Left lung (tissue), 10 donors: Measurements from ENCODE around the gene SP2. TPM values are rescaled to one million over a fixed set of nuclear protein-coding genes. Genes with fewer than 3 reads are reported as not detected.
"Not testable (repeated sequence)": the region's sequence is repeated elsewhere in the genome, so short reads cannot be mapped to it uniquely, and the experiment has no call there.

Experiments used
- ATAC-seq: fragments of 200-7000 bp; cut with Tn5 transposase; one replicate; pipeline ENCODE4 v1.9.1; 2020; ENCODE audit warnings: moderate library complexity
- DNase-seq, 4 donors: peaks; one replicate each; pipeline ENCODE4 v3.0.0-alpha.2; 2013 to 2020
- H3K27ac ChIP-seq, 2 donors: fragments of 200-600 bp; sonication (generic) in 1 of 2; one replicate each; pipeline versions ENCODE4 v1.5.0 to v1.8.0; 2020 to 2021
- H3K27me3 ChIP-seq, 2 donors: fragments of 200-600 bp; sonication (generic) in 1 of 2; one replicate each; pipeline versions ENCODE4 v1.5.0 to v1.8.0; 2020 to 2021
- H3K36me3 ChIP-seq, 2 donors: fragments of 200-600 bp; sonication (generic) in 1 of 2; one replicate each; pipeline versions ENCODE4 v1.5.0 to v1.8.0; 2020 to 2021
- H3K4me1 ChIP-seq, 2 donors: fragments of 200-600 bp; one replicate each; pipeline ENCODE4 v1.8.0; 2021
- H3K4me3 ChIP-seq, 2 donors: fragments of 200-600 bp; sonication (generic) in 1 of 2; one replicate each; pipeline versions ENCODE4 v1.5.0 to v1.8.0; 2020 to 2021; ENCODE audit warnings: mild to moderate bottlenecking in 1 of 2
- H3K9me3 ChIP-seq, 2 donors: fragments of 200-600 bp; sonication (generic) in 1 of 2; one replicate each; pipeline versions ENCODE4 v1.5.0 to v1.8.0; 2020 to 2021
- CTCF ChIP-seq, 2 donors: fragments of 200-600 bp; sonication (generic) in 1 of 2; IDR thresholded peaks; one replicate each; pipeline versions ENCODE4 v1.5.0 to v1.8.0; 2021; ENCODE audit warnings: antibody characterized with exemption in 2 of 2
- intact Hi-C, 2 donors: fragments of 100-400 bp; cut with DNase I; formaldehyde crosslinking; loops; one replicate each; pipeline versions ENCODE4 v1.11.2 to v1.14.2; 2022
- polyA plus RNA-seq, 6 donors: library from polyadenylated mRNA; unstranded; fragments of 120-200 nt; gene quantifications; one replicate each; pipeline ENCODE4 v1.2.1, GENCODE V29; 2013; ENCODE audit not compliant: insufficient read length in 6 of 6
- total RNA-seq, 2 donors: library from RNA; stranded (reverse); fragmentation: NEBNext Ultra II Directional; extraction: Animal tissue kit (Norgen Biotek cat#: 25700); gene quantifications; one replicate each; pipeline ENCODE4 v1.2.1, GENCODE V29; 2021
- donor health status: DM: no; HTN: yes; CAD: no.
- donor health status: DM: no; HTN: no; CAD: no.

Gene SP2
- total and polyA plus RNA-seq, 8 donors, result 14.2 to 23.0 (median 21.8) TPM

DNA sequence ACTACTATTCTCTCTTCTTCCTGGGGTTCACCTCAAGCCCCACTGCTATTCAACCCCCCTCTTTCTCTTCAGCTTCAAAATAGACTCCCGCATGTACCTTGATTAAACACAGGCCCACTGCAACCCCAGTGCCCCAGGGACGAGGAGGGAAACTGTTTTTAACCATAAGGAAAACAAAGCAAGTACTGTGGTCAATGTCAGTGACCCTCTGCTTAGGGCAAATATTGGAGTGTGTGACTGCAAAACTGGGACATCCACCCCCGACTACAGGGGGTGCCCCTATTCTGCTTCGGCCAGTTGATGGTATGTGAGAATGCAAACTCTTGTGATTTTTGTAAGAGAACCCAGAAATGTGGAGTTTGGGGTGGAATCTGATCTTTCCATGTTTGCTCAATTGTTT lies 35.8 kb downstream of the SP2 start:
- no peak for DNase-seq

DNA sequence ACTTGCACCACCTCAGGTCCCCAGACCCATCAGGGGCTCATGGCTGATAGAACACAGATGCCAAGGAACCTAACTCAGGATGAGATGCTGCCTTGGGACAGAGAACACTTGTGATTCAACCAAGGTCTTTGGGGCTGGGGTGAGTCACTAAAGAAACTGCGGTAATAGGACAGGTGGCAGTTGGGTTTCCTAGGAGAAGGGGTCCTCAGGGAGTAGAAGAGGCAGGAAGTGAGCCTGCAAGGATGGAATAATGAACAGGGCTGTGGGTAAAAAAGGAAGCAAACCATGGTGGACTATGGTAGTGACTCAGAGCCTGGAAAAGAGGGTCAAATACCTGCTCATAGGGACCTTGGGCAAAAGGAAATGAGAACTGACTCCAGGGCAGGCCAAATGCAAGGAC lies 38.8 kb downstream of the SP2 start:
- Histone ChIP-seq H3K4me3 (no peak overlapping the region), H3K36me3 (peaks cover 0 to 5% of the 10 kb centered on the region in 2 donors), H3K9me3 (no peaks in the 10 kb centered on the region), H3K27me3 (no peaks in the 10 kb centered on the region), H3K4me1 (no peaks in the 10 kb centered on the region), H3K27ac (no peak overlapping the region)
- no peak for TF ChIP-seq CTCF (IDR thresholded peaks at IDR 0.05)
- intact Hi-C loops, result no loop called here
- ATAC-seq (no peak), DNase-seq (no peak)

More for the DNA sequence above, 35.8 kb downstream of the SP2 start:
- no peak overlapping the region for H3K27ac ChIP-seq
- no peak for ATAC-seq
- no peak overlapping the region for H3K4me3 ChIP-seq
- no peak for TF ChIP-seq CTCF (IDR thresholded peaks at IDR 0.05)
- no peaks in the 10 kb centered on the region for H3K9me3 ChIP-seq
- no peaks in the 10 kb centered on the region for H3K4me1 ChIP-seq
- peaks cover 0 to 35% of the 10 kb centered on the region in 2 donors for H3K36me3 ChIP-seq
- intact Hi-C loops, result no loop called here
- no peaks in the 10 kb centered on the region for H3K27me3 ChIP-seq

- intact Hi-C loops, DNase-seq, H3K9me3 ChIP-seq: not testable (repeated sequence)
Measured at GRCh38 chr17:47935468-47935867, 39.4 kb downstream of the SP2 start.

GRCh38 chr17:47935961-47936360 lies 39.9 kb downstream of the SP2 start:
- intact Hi-C loops, result no loop called here
- no peak for TF ChIP-seq CTCF (IDR thresholded peaks at IDR 0.05)
- Histone ChIP-seq H3K4me3 (no peak overlapping the region), H3K4me1 (peaks cover 0 to 7% of the 10 kb centered on the region in 2 donors), H3K27ac (no peak overlapping the region), H3K36me3 (no peaks in the 10 kb centered on the region), H3K9me3 (no peaks in the 10 kb centered on the region), H3K27me3 (no peaks in the 10 kb centered on the region)
- DNase-seq, result no peak
- ATAC-seq, result peak; percentile 52

More at GRCh38 chr17:47935468-47935867, 39.4 kb downstream of the SP2 start:
- not testable (repeated sequence) for H3K27ac ChIP-seq, H3K36me3 ChIP-seq, H3K4me3 ChIP-seq, ATAC-seq, H3K27me3 ChIP-seq, H3K4me1 ChIP-seq

- no peak for TF ChIP-seq CTCF (IDR thresholded peaks at IDR 0.05)
- H3K4me1 ChIP-seq, result peaks cover 8 to 24% of the 10 kb centered on the region in 2 donors
- H3K27ac ChIP-seq, result no peak overlapping the region
- no peaks in the 10 kb centered on the region for H3K9me3 ChIP-seq
- no peaks in the 10 kb centered on the region for H3K27me3 ChIP-seq
- intact Hi-C loops, result no loop called here
- ATAC-seq, result no peak
- H3K4me3 ChIP-seq, result no peak overlapping the region
- DNase-seq, result no peak
- H3K36me3 ChIP-seq, result no peaks in the 10 kb centered on the region
Measured at GRCh38 chr17:47937941-47938340, 41.9 kb downstream of the SP2 start.
